Activated CD8-positive, alpha-beta memory T cell treated with anti-CD3 and anti-CD28 coated beads, Interleukin-2, amount 50 U/mL, for 24 hours (primary cell): ENCODE data around the gene RPRD1B.
"Not testable (repeated sequence)": the region's sequence is repeated elsewhere in the genome, so short reads cannot be mapped to it uniquely, and the experiment has no call there.

Experiments
- DNase-seq: peaks from one replicate; pipeline ENCODE4 v3.0.0-alpha.2; 2020; ENCODE audit errors: extremely low read depth

Gene RPRD1B

GRCh38 chr20:38073307-38074071 lies 39.9 kb downstream of the RPRD1B start:
- no peak for DNase-seq

GRCh38 chr20:38075161-38075998 lies 41.8 kb downstream of the RPRD1B start:
- DNase-seq = no peak

- no peak for DNase-seq
These were observed 43.0 kb downstream of the RPRD1B start for GRCh38 chr20:38076548-38076947.

GRCh38 chr20:38078084-38078483 lies 44.5 kb downstream of the RPRD1B start:
- no peak for DNase-seq

GRCh38 chr20:38079353-38079752 lies 45.8 kb downstream of the RPRD1B start:
- no peak for DNase-seq

GRCh38 chr20:38081575-38081974 lies 48.0 kb downstream of the RPRD1B start:
- DNase-seq = no peak

GRCh38 chr20:38082894-38083293 lies 49.3 kb downstream of the RPRD1B start:
- DNase-seq = no peak

- no peak for DNase-seq
These were observed 49.9 kb downstream of the RPRD1B start for GRCh38 chr20:38083338-38084048.

GRCh38 chr20:38084425-38084951 lies 50.9 kb downstream of the RPRD1B start:
- DNase-seq = no peak

GRCh38 chr20:38085026-38085425 lies 51.5 kb downstream of the RPRD1B start:
- DNase-seq = no peak

GRCh38 chr20:38089500-38089899 lies 56.0 kb downstream of the RPRD1B start:
- no peak for DNase-seq

GRCh38 chr20:38090061-38090460 lies 56.5 kb downstream of the RPRD1B start:
- no peak for DNase-seq

- no peak for DNase-seq
These were observed 58.1 kb downstream of the RPRD1B start for GRCh38 chr20:38091441-38092216.

- DNase-seq = no peak
These were observed 58.8 kb downstream of the RPRD1B start for GRCh38 chr20:38092260-38092857.

- DNase-seq = no peak
These were observed 59.4 kb downstream of the RPRD1B start for GRCh38 chr20:38092915-38093314.

GRCh38 chr20:38093641-38094077 lies 60.1 kb downstream of the RPRD1B start:
- no peak for DNase-seq

GRCh38 chr20:38094373-38094891 lies 60.9 kb downstream of the RPRD1B start:
- DNase-seq = no peak

- DNase-seq = no peak
These were observed 61.6 kb downstream of the RPRD1B start for GRCh38 chr20:38095017-38095686.

GRCh38 chr20:38098952-38099351 lies 65.4 kb downstream of the RPRD1B start:
- DNase-seq = no peak

- DNase-seq = not testable (repeated sequence)
These were observed 68.7 kb downstream of the RPRD1B start for GRCh38 chr20:38102206-38102605.
